ENCODE data around the gene EVC2. TPM values are rescaled to one million over a fixed set of nuclear protein-coding genes. Genes with fewer than 3 reads are reported as not detected.

EVC2 gene
- polyA plus RNA-seq, 1 donor from 2014 or later, result 0.27 TPM

- no peaks in the 10 kb centered on the region for H3K9me3 ChIP-seq (ENCODE audit: low read length)
These were observed 183.7 kb downstream of the EVC2 start for GRCh38 chr4:5524446-5525299.

More at GRCh38 chr4:5524446-5525299, 183.7 kb downstream of the EVC2 start:
- Histone ChIP-seq H3K27me3 (ENCODE audit: insufficient read depth, low read depth, low read length) (no peaks in the 10 kb centered on the region), H3K36me3 (ENCODE audit: insufficient read depth, low read length) (no peaks in the 10 kb centered on the region), H3K4me2 (ENCODE audit: low read length) (no peak overlapping the region), H4K20me1 (ENCODE audit: insufficient read depth) (no peaks in the 10 kb centered on the region), H3K9me2 (ENCODE audit: insufficient read depth, low read length) (no peaks in the 10 kb centered on the region), H3K27ac (ENCODE audit: low read length) (no peak overlapping the region), H3K79me2 (replicated peaks; ENCODE audit: insufficient read depth, low read length) (no peaks in the 10 kb centered on the region), H3K4me3 (ENCODE audit: low read length) (no peak overlapping the region), H3F3A (ENCODE audit: insufficient read depth, low read length, poor library complexity, severe bottlenecking) (no peaks in the 10 kb centered on the region), H2AFZ (ENCODE audit: low read depth, low read length) (no peak overlapping the region), H3K9ac (ENCODE audit: low read length) (no peak overlapping the region)
- TF ChIP-seq TAF1 (IDR thresholded peaks at IDR 0.05; ENCODE audit: low read depth) (no peak), POLR2AphosphoS5 (IDR thresholded peaks at IDR 0.05) (no peak), REST (IDR thresholded peaks at IDR 0.05; ENCODE audit: borderline replicate concordance) (no peak), RAD21 (conservative IDR thresholded peaks at IDR 0.05) (no peak), CTCF (IDR thresholded peaks at IDR 0.05; ENCODE audit: poor library complexity, severe bottlenecking) (no peak), EP300 (conservative IDR thresholded peaks at IDR 0.05; ENCODE audit: poor library complexity, severe bottlenecking) (no peak), MXI1 (conservative IDR thresholded peaks at IDR 0.05; ENCODE audit: poor library complexity, severe bottlenecking) (no peak), SMC3 (conservative IDR thresholded peaks at IDR 0.05; ENCODE audit: poor library complexity) (no peak), EZH2 (IDR thresholded peaks at IDR 0.05; ENCODE audit: borderline replicate concordance, insufficient read depth, low read length, poor library complexity, severe bottlenecking) (no peak)
